Cardiac muscle cell (in vitro differentiated cells and primary cell): ENCODE results near the gene CSNK1D. TPM values are rescaled to one million over a fixed set of nuclear protein-coding genes. Genes with fewer than 3 reads are reported as not detected.
"Not testable (repeated sequence)": the region's sequence is repeated elsewhere in the genome, so short reads cannot be mapped to it uniquely, and the experiment has no call there.

Experiments
- DNase-seq, 2 donors: peaks; one replicate each; pipeline versions ENCODE4 v3.0.0 to v3.0.0-alpha.2; 2010 to 2017; ENCODE audit warnings: low read depth in 1 of 2, low spot score in 1 of 2
- H3K27ac ChIP-seq: fragments of 200-600 bp; sonication (generic); 2 replicates; pipeline ENCODE4 v1.5.1; 2016
- H3K27me3 ChIP-seq: fragments of 200-600 bp; sonication (generic); 2 replicates; pipeline ENCODE4 v1.6.0; 2016; ENCODE audit warnings: control low read depth
- H3K36me3 ChIP-seq: fragments of 200-600 bp; sonication (generic); 2 replicates; pipeline ENCODE4 v1.5.1; 2016; ENCODE audit warnings: control low read depth
- H3K4me1 ChIP-seq: fragments of 200-600 bp; sonication (generic); 2 replicates; pipeline ENCODE4 v1.8.1; 2017; ENCODE audit warnings: low read depth, mild to moderate bottlenecking, mixed run types
- H3K4me3 ChIP-seq: fragments of 200-600 bp; sonication (generic); 2 replicates; pipeline ENCODE4 v1.5.1; 2016; ENCODE audit warnings: mild to moderate bottlenecking
- H3K9me3 ChIP-seq: fragments of 200-600 bp; sonication (generic); 2 replicates; pipeline ENCODE4 v1.5.1; 2017; ENCODE audit warnings: low read depth, mild to moderate bottlenecking, control low read depth
- polyA plus RNA-seq: library from polyadenylated mRNA; unstranded; fragments of >200 nt; fragmentation: Nextera tagmentation; extraction: Ambion mirVana; gene quantifications from 2 replicates; pipeline ENCODE4 v1.2.1, GENCODE V29; 2016
- total RNA-seq: library from RNA; depleted of rRNA; stranded (reverse); fragments of >200 nt; gene quantifications from 2 replicates; pipeline ENCODE4 v1.2.3, GENCODE V29; 2016
- TF ChIP-seq, protein P1 (sequence below): IDR thresholded peaks from 2 replicates; pipeline ENCODE4 v1.5.1; 2012; ENCODE audit warnings: low read depth, mild to moderate bottlenecking, low read length

CSNK1D gene
- total and polyA plus RNA-seq, 2 experiments from 2014 or later = 53.1 to 106 TPM

DNA sequence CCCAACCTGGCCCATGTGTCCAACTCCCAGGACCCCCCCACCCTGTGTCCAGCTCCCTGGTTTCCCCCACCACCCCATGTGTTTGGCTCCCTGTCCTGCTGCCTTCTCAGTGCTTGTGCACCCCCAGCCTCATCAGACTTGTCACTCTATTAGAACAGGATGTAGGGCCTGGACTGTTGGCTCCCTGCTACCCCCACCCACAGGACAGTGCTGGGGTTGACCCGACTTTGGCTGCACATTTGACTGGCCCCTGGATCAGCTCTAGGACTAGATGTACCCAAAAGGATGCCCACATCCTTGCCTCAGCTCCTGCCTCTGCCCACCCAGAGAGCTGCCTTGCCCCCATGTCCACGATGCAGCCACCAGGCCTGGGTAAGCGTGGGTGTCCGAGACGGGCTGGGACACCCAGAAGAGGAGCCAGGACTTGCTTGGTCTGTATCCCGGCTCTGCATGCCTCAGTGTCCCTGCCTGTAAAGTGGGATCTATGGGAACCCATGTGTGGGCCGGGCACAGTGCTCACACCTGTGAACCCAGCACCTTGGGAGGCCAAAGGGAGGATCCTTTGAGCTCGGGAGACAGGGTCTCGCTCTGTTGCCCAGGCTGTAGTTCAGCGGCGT is 59.4 kb downstream of the CSNK1D start:
- H3K27ac ChIP-seq = no peak overlapping the region

GRCh38 chr17:82213251-82214011 is 60.1 kb downstream of the CSNK1D start:
- Histone ChIP-seq H3K27me3 (no peaks in the 10 kb centered on the region), H3K4me3 (peak overlapping the region; percentile 91), H3K9me3 (no peaks in the 10 kb centered on the region), H3K4me1 (peaks cover 6% of the 10 kb centered on the region), H3K27ac (peak overlapping the region; percentile 83), H3K36me3 (no peaks in the 10 kb centered on the region)
- TF ChIP-seq, protein P1, sequence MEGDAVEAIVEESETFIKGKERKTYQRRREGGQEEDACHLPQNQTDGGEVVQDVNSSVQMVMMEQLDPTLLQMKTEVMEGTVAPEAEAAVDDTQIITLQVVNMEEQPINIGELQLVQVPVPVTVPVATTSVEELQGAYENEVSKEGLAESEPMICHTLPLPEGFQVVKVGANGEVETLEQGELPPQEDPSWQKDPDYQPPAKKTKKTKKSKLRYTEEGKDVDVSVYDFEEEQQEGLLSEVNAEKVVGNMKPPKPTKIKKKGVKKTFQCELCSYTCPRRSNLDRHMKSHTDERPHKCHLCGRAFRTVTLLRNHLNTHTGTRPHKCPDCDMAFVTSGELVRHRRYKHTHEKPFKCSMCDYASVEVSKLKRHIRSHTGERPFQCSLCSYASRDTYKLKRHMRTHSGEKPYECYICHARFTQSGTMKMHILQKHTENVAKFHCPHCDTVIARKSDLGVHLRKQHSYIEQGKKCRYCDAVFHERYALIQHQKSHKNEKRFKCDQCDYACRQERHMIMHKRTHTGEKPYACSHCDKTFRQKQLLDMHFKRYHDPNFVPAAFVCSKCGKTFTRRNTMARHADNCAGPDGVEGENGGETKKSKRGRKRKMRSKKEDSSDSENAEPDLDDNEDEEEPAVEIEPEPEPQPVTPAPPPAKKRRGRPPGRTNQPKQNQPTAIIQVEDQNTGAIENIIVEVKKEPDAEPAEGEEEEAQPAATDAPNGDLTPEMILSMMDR = no peak
- DNase-seq = peak; percentile 48 to 87

More for the DNA sequence above, 59.4 kb downstream of the CSNK1D start:
- Histone ChIP-seq H3K36me3 (no peaks in the 10 kb centered on the region), H3K9me3 (no peaks in the 10 kb centered on the region), H3K4me3 (no peak overlapping the region), H3K4me1 (peaks cover 6% of the 10 kb centered on the region), H3K27me3 (no peaks in the 10 kb centered on the region)
- TF ChIP-seq, protein P1 = no peak
- no peak for DNase-seq

GRCh38 chr17:82212331-82213250 is 60.9 kb downstream of the CSNK1D start, which contains the start of gene CCDC57:
Gene CCDC57, minus strand, starts transcription at chr17:82212842. Its CDS starts 10,898 bp downstream, at chr17:82201944.
- Histone ChIP-seq H3K36me3 (peaks cover 1% of the 10 kb centered on the region), H3K27ac (peak within 1 kb of the TSS; percentile 83), H3K27me3 (no peaks in the 10 kb centered on the region), H3K9me3 (no peaks in the 10 kb centered on the region), H3K4me3 (peak within 1 kb of the TSS; percentile 91), H3K4me1 (peaks cover 6% of the 10 kb centered on the region)
- TF ChIP-seq, protein P1 = no peak
- peak; percentile 87 to 89 for DNase-seq

- not testable (repeated sequence) for H3K4me1 ChIP-seq, H3K27ac ChIP-seq, H3K4me3 ChIP-seq, H3K36me3 ChIP-seq, H3K27me3 ChIP-seq, H3K9me3 ChIP-seq, DNase-seq
These were observed 62.8 kb downstream of the CSNK1D start for GRCh38 chr17:82210655-82211054.

- no peak overlapping the region for H3K27ac ChIP-seq
These were observed 67.6 kb downstream of the CSNK1D start for GRCh38 chr17:82205720-82206508.

More at GRCh38 chr17:82205720-82206508, 67.6 kb downstream of the CSNK1D start:
- H3K36me3 ChIP-seq = peaks cover 4% of the 10 kb centered on the region
- no peaks in the 10 kb centered on the region for H3K9me3 ChIP-seq
- DNase-seq = peak; percentile 78 to 90
- TF ChIP-seq, protein P1 = peak; percentile 89
- no peak overlapping the region for H3K4me3 ChIP-seq
- H3K27me3 ChIP-seq = no peaks in the 10 kb centered on the region
- H3K4me1 ChIP-seq = no peaks in the 10 kb centered on the region
